Measurements from ENCODE around the gene NEK2. TPM values are rescaled to one million over a fixed set of nuclear protein-coding genes. Genes with fewer than 3 reads are reported as not detected.

The NEK2 gene
- total and polyA plus RNA-seq, 2 donors (not counting 1 experiment from before 2014, with no cell fraction given), result 0.09 TPM; not detected in 1

- Histone ChIP-seq H3K4me3 (ENCODE audit: control extremely low read depth in 1 of 5, extremely low read depth in 1 of 5, insufficient read depth in 1 of 5, low read depth in 2 of 5, low read length in 4 of 5) (no peak overlapping the region), H3K4me2 (replicated peaks; ENCODE audit: low read depth, low read length, poor library complexity, severe bottlenecking) (no peak overlapping the region), H4K20me1 (ENCODE audit: control insufficient read depth, insufficient read depth, low read length, poor library complexity, severe bottlenecking) (no peaks in the 10 kb centered on the region), H3K36me3 (replicated peaks in 1 of 2; ENCODE audit: control extremely low read depth in 1 of 2, control insufficient read depth in 1 of 2, extremely low read depth in 1 of 2, insufficient read depth in 2 of 2, low read length in 1 of 2) (no peaks in the 10 kb centered on the region), H3K9ac (ENCODE audit: low read length) (no peak overlapping the region), H3K4me1 (ENCODE audit: control insufficient read depth in 2 of 2, insufficient read depth in 2 of 2, low read length in 2 of 2) (peaks cover 0 to 3% of the 10 kb centered on the region in 2 donors), H3K27ac (ENCODE audit: low read length in 2 of 2) (no peak overlapping the region), H2AFZ (ENCODE audit: insufficient read depth, low read depth, low read length, poor library complexity, severe bottlenecking) (no peak overlapping the region), H3K9me3 (ENCODE audit: control extremely low read depth in 1 of 3, control insufficient read depth in 2 of 3, insufficient read depth in 1 of 3, low read length in 2 of 3) (no peaks in the 10 kb centered on the region), H3K79me2 (ENCODE audit: control insufficient read depth, insufficient read depth, low read length) (no peaks in the 10 kb centered on the region), H3K27me3 (replicated peaks in 1 of 4; ENCODE audit: control extremely low read depth in 1 of 4, control insufficient read depth in 3 of 4, insufficient read depth in 4 of 4, low read length in 3 of 4) (no peaks in the 10 kb centered on the region)
- Mint-ChIP-seq H3K27me3 (no peaks in the 10 kb centered on the region), H3K4me3 (no peak overlapping the region), H3K27ac (no peak overlapping the region), H3K9me3 (ENCODE audit: insufficient read depth) (peaks cover 3% of the 10 kb centered on the region), H3K4me1 (peaks cover 11% of the 10 kb centered on the region)
- no peak for DNase-seq
- POLR2A ChIA-PET, result no interaction called here
- CTCF ChIA-PET, result interaction anchor here (1.2 kb wide), 1 partner anchor 15 kb away, joined by 4 read pairs; no protein-coding TSS in a partner anchor
- ATAC-seq (ENCODE audit: low read depth), result no peak
- intact Hi-C loops (cut with micrococcal nuclease), result no loop called here
- 100% methylated on average over 1 of the region's 10 CpGs for WGBS (ENCODE audit: insufficient coverage)
- TF ChIP-seq CTCF (IDR thresholded peaks at IDR 0.05) (no peak), EZH2 (IDR thresholded peaks at IDR 0.05; ENCODE audit: borderline replicate concordance, insufficient read depth, low read depth, low read length, poor library complexity, severe bottlenecking) (no peak)
Measured at GRCh38 chr1:211713231-211713630, 37.8 kb upstream of the NEK2 start.

DNA sequence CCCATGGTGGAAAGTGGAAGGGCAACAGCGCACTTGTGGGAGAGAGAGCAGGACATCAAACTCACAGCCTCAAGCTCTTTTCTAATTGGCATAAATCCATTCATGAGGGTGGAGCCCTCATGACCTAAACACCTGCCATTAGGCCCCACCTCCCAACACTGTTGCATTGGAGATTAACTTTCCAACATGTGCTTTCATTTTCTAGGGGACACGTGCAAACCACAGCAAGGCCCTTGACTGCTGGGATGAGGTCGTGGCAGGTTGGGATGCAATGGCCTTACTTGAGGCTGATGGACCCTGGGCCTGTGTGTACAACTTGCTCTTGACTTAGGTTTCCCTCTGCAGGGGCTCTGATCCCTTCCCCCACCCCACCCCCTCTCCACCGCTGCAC is 35.9 kb upstream of the NEK2 start:
- 94% methylated on average over 4 of the region's 4 CpGs for WGBS (ENCODE audit: insufficient coverage)
- H4K20me1 ChIP-seq (ENCODE audit: control insufficient read depth, insufficient read depth, low read length, poor library complexity, severe bottlenecking), result no peaks in the 10 kb centered on the region
- intact Hi-C loops (cut with micrococcal nuclease), result no loop called here

More for the DNA sequence above, 35.9 kb upstream of the NEK2 start:
- ChIA-PET CTCF (interaction anchor here (0.6 kb wide), 1 partner anchor 14 kb away, joined by 3 read pairs; no protein-coding TSS in a partner anchor), POLR2A (no interaction called here)
- Histone ChIP-seq H3K27me3 (replicated peaks in 1 of 4; ENCODE audit: control extremely low read depth in 1 of 4, control insufficient read depth in 3 of 4, insufficient read depth in 4 of 4, low read length in 3 of 4) (no peaks in the 10 kb centered on the region), H3K36me3 (replicated peaks in 1 of 2; ENCODE audit: control extremely low read depth in 1 of 2, control insufficient read depth in 1 of 2, extremely low read depth in 1 of 2, insufficient read depth in 2 of 2, low read length in 1 of 2) (no peaks in the 10 kb centered on the region), H3K79me2 (ENCODE audit: control insufficient read depth, insufficient read depth, low read length) (no peaks in the 10 kb centered on the region), H3K9me3 (ENCODE audit: control extremely low read depth in 1 of 3, control insufficient read depth in 2 of 3, insufficient read depth in 1 of 3, low read length in 2 of 3) (no peaks in the 10 kb centered on the region), H3K4me2 (replicated peaks; ENCODE audit: low read depth, low read length, poor library complexity, severe bottlenecking) (no peak overlapping the region), H3K4me3 (ENCODE audit: control extremely low read depth in 1 of 5, extremely low read depth in 1 of 5, insufficient read depth in 1 of 5, low read depth in 2 of 5, low read length in 4 of 5) (no peak overlapping the region), H3K27ac (ENCODE audit: low read length in 2 of 2) (no peak overlapping the region), H3K9ac (ENCODE audit: low read length) (no peak overlapping the region), H3K4me1 (ENCODE audit: control insufficient read depth in 2 of 2, insufficient read depth in 2 of 2, low read length in 2 of 2) (peaks cover 0 to 3% of the 10 kb centered on the region in 2 donors), H2AFZ (ENCODE audit: insufficient read depth, low read depth, low read length, poor library complexity, severe bottlenecking) (no peak overlapping the region)
- no peak for ATAC-seq (ENCODE audit: low read depth)
- no peak for TF ChIP-seq CTCF (IDR thresholded peaks at IDR 0.05)
- TF ChIP-seq EZH2 (IDR thresholded peaks at IDR 0.05; ENCODE audit: borderline replicate concordance, insufficient read depth, low read depth, low read length, poor library complexity, severe bottlenecking), result no peak
- H3K4me3 Mint-ChIP-seq, result no peak overlapping the region
- no peak for DNase-seq
- H3K9me3 Mint-ChIP-seq (ENCODE audit: insufficient read depth), result no peaks in the 10 kb centered on the region
- peaks cover 11% of the 10 kb centered on the region for H3K4me1 Mint-ChIP-seq
- H3K27ac Mint-ChIP-seq, result no peak overlapping the region
- H3K27me3 Mint-ChIP-seq, result no peaks in the 10 kb centered on the region

Data from B cell (primary cell).